Activated CD4-positive, alpha-beta T cell treated with anti-CD3 and anti-CD28 coated beads for 1 hour (primary cell): ENCODE measurements around the gene PTPN11.
"Not testable (repeated sequence)": the region's sequence is repeated elsewhere in the genome, so short reads cannot be mapped to it uniquely, and the experiment has no call there.

Experiments
- DNase-seq: peaks from one replicate; pipeline ENCODE4 v3.0.0-alpha.2; 2020

Gene PTPN11

DNA sequence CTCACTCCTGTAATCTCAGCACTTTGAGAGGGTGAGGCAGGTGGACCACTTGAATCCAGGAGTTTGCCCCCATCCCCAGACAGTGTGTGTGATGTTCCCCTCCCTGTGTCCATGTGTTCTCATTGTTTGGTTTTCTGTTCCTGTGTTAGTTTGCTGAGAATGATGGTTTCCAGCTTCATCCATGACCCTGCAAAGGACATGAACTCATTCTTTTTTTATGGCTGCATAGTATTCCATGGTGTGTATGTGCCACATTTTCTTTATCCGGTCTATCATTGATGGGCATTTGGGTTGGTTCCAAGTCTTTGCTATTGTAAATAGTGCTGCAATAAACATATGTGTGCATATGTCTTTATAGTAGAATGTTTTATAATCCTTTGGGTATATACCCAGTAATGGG lies 38.4 kb downstream of the PTPN11 start:
- not testable (repeated sequence) for DNase-seq

DNA sequence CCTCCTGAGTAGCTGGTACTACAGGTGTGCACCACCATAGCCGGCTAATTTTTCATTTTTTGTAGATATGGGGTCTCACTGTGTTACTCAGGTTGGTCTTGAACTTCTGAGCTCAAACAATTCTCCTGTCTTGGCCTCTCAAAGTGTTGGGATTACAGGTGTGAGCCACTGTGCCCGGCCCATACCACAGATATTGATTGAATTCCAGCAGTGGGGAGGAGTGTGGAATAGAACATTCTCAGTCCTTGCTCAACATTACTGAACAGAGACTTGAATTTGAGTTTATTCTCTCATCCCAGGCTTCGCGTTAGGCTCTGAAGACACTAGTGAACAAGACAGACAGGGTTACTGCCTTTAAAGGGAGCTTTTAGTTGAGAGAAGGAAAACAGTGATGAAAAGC lies 39.6 kb downstream of the PTPN11 start:
- no peak for DNase-seq

GRCh38 chr12:112458751-112459150 lies 40.0 kb downstream of the PTPN11 start:
- no peak for DNase-seq

DNA sequence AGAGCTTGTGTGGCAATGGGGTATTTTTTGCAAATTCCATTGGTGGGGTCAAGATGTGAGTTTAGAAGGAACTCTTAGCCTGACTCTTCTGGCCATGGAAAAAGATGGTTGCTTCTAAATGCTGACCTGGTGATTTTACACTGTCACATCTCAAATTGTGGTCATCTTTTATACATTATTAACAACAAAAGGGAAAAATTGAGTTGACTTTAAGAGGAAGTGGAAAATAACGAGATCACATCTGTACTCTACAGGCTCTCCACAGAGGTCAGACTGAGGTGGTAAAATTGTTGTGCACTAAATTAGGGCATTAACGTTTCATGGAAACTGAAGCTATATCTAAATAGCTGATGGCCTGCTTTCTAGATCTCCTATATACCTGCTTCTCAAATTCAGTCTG lies 44.7 kb downstream of the PTPN11 start:
- DNase-seq, result no peak

DNA sequence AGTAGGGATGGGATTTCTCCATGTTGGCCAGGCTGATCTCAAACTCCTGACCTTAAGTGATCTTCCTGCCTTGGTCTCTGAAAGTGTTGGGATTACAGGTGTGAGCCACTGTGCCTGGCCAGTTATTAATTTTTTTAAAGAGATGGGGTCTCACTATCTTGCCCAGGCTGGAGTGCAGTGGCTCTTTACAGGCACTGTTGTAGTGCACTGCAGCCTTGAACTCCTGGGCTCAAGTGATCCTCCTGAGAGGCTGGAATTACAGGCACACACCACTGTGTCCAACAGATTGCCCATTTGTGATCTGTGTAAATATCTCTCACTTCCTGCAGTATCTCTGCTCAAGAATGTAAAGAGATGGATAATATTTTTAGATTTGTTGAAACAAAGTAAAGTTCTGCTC lies 45.9 kb downstream of the PTPN11 start:
- DNase-seq, result no peak

- DNase-seq, result no peak
Measured at GRCh38 chr12:112466011-112466422, 47.3 kb downstream of the PTPN11 start.

- DNase-seq, result no peak
Measured at GRCh38 chr12:112466835-112467234, 48.1 kb downstream of the PTPN11 start.

GRCh38 chr12:112468046-112468445 lies 49.3 kb downstream of the PTPN11 start:
- no peak for DNase-seq

GRCh38 chr12:112473056-112473455 lies 54.3 kb downstream of the PTPN11 start:
- DNase-seq, result no peak

DNA sequence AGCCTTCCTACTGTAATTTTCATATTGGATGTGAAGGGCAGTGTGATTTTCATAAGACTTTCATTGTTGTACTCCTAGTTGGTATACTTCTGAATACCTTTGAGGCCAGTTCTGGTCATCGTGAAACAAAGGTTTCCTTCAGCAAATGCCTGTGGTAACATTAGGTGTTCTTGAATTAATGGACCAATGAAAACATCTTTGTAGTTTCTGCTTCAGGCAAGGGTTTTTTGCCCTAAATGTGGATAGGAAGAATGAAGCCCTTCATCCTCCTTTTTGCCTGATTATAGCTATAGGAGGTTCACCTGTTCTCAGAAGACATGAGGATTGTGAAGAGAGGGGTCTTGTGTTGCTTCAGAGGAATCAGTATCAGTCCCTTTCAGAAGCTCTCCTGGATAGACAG lies 60.7 kb downstream of the PTPN11 start:
- no peak for DNase-seq

- no peak for DNase-seq
Measured at GRCh38 chr12:112480931-112481330, 62.2 kb downstream of the PTPN11 start.

DNA sequence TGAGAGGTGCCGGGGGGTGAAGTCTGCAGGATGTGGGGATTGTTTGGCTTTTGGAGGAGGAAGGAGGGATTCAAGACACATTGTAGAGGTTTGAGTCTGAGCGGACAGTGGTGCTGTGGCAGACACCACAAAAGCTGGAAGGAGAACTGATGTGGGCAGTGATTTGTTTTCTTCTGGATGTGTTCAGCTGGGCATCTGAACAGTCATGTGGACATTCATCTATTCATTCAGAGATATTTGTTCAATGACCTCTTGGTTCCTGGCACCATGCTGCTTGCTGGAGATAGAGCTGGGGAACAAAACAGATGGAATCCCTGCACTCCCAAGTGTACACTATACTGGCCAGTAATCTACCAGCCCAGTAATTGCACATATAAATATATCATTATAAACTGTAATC lies 64.0 kb downstream of the PTPN11 start:
- no peak for DNase-seq

DNA sequence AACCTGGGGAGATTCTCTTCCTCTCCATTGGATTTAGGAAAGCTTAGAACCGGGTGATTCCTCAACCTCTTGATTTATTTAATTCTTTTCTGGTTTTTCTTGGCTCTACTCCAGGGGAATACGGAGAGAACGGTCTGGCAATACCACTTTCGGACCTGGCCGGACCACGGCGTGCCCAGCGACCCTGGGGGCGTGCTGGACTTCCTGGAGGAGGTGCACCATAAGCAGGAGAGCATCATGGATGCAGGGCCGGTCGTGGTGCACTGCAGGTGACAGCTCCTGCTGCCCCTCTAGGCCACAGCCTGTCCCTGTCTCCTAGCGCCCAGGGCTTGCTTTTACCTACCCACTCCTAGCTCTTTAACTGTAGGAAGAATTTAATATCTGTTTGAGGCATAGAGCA lies 67.6 kb downstream of the PTPN11 start:
- DNase-seq, result no peak

GRCh38 chr12:112488257-112488876 lies 69.6 kb downstream of the PTPN11 start:
- DNase-seq, result no peak

- no peak for DNase-seq
Measured at GRCh38 chr12:112489456-112489855, 70.7 kb downstream of the PTPN11 start.

GRCh38 chr12:112496496-112496895 lies 77.7 kb downstream of the PTPN11 start:
- no peak for DNase-seq

DNA sequence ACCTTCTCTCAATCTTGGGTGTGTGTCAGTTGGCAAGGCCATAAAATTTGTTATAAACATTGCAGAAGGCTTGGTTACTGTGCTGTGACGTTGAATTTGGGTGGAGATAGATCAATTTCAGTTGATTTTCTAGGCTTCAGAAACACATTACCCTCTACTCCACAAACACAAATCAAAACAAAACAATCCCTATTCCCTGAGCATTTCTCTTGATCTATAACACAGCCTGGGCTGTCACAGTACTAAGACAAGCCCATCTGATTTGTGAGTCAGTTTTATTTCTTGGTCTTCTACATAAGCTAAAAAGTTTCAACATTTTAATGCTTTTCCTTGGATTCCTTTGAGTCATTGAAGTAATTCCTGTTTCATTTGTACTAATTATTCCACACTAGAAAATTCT lies 79.8 kb downstream of the PTPN11 start:
- DNase-seq, result no peak

DNA sequence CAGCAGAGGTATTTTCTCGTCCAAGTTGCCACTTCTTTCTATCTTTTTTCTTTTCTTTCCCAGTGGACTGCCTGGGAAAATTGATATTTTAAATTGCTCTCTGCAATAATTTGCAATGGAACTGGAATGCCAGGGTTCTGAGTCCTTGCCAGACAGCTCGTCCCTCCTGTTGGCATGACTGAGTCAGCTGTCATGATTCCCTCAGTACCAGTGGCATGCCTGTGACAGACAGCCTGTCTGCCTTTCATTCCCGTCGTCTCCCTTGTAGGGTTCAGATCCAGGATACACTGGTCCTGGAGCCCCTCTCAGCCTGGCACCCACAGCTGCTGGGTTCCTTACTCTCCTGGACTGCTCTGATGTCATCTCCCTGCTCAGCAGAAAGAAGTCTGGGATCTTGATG lies 84.8 kb downstream of the PTPN11 start:
- DNase-seq, result no peak

DNA sequence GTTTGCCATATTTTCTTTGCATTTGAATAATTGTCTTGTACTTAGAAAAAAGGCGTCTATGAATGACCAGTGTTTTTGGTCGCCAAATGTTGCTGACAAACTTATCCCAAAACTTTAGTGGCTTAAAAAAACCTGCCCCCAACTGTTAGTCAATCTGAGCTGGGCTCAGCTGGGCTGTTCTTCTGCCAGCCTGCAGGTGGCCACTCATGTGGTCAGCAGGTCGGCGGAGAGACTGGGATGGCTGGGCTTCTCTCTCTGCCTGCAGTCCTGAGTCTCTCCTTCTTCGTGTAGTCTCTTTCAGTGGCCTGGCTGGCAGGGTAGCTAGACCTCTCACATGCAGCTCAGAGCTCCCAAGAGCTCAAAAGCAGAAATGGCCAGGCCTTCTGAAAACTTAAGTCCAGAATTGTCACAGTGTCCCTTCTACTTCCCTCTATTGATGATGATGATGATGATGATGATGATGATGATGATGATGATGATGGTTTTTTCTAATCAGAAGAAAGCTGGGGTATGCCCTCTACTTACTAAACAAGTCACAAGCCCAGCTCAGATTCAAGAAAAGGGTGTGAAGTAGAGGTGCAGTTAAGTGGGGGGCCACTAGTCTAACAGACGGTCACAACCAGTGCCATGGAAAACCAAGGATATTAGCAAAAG lies 87.9 kb downstream of the PTPN11 start:
- no peak for DNase-seq

- no peak for DNase-seq
Measured at GRCh38 chr12:112513471-112513870, 94.7 kb downstream of the PTPN11 start.

- DNase-seq, result no peak
Measured at GRCh38 chr12:112514456-112514855, 95.7 kb downstream of the PTPN11 start.

DNA sequence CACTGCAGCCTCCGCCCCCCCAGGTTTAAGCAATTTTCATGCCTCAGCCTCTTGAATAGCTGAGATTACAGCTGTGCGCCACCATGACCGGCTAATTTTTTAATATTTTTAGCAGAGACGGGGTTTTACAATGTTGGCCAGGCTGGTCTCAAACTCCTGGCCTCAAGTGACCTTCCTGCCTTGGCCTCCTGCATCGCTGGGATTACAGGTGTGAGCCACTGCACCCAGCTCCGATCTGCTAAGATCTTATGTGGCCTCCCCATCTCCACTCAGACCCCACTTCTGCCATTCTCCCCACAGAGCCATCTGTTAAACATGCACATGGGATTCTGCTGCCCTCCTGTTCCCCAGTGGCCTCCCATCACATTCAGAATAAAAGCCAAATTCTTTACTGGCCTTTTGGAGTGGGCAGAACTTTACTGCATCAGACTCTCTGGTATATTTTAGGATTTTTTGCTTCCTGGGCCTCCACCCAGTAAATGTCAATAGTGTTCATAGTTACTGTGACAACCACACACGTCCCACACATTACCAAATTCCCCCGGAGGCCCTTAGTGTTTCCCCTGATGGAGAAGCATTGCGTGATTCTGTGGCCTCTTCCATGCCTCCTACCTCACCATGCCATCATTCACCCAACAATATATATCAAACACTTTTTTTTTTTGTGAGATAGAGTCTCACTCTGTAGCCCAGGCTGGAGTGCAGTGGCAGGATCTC lies 96.3 kb downstream of the PTPN11 start:
- DNase-seq, result no peak

GRCh38 chr12:112515868-112516267 lies 97.1 kb downstream of the PTPN11 start:
- DNase-seq, result no peak

DNA sequence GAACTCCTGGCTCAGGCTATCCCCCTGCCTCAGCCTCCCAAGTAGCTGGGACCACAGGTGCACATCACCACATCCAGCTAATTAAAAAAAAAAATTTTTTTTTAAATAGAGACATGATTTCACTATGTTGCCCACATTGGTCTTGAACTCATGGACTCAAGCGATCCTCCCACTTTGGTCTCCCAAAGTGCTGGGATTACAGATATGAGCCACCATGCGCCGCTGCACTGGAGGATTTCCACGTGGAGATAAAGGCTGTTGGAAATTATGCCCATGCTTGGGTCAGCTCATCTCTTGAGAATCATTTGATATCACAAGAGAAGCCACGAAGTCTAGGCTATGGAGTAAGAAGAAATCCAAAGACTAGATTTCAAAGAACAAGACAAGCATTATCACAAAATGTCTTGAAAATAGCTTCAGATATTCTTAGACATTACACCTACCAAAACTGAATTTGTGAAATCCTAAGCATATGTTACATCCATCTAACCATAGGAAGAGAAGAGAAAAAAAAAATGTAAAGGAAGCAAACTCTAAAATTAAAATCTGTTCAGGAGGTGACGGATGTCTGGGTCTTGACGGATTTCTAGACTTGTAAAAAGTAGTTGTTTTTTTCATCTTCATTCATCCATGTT lies 99.1 kb downstream of the PTPN11 start:
- DNase-seq, result no peak
